HAP-1 (cell line): Measurements from ENCODE around the gene TBCE.
"Not testable (repeated sequence)": the region's sequence is repeated elsewhere in the genome, so short reads cannot be mapped to it uniquely, and the experiment has no call there.

Experiments
- DNase-seq, 2 experiments: peaks; one replicate each; pipeline ENCODE4 v3.0.0-alpha.2; 2016 to 2020; ENCODE audit warnings: low spot score in 2 of 2
- H3K27me3 ChIP-seq: fragments of 250-450 bp; sonication (Bioruptor Pico); 2 replicates; pipeline ENCODE4 v1.5.1; 2020; ENCODE audit warnings: low read depth, mild to moderate bottlenecking, moderate library complexity
- H3K36me3 ChIP-seq: fragments of 250-450 bp; sonication (Bioruptor Pico); replicated peaks from 2 replicates; pipeline ENCODE4 v1.5.1; 2020; ENCODE audit warnings: mild to moderate bottlenecking
- H3K4me1 ChIP-seq: fragments of 250-450 bp; sonication (Bioruptor Pico); 2 replicates; pipeline ENCODE4 v1.5.1; 2020; ENCODE audit warnings: mild to moderate bottlenecking
- H3K4me3 ChIP-seq: fragments of 250-450 bp; sonication (Bioruptor Pico); 2 replicates; pipeline ENCODE4 v1.5.1; 2020; ENCODE audit warnings: mild to moderate bottlenecking, moderate library complexity
- H3K9me3 ChIP-seq: fragments of 250-450 bp; sonication (Bioruptor Pico); 2 replicates; pipeline ENCODE4 v1.5.1; 2020; ENCODE audit warnings: mild to moderate bottlenecking, moderate library complexity
- in situ Hi-C: fragments of 300-500 bp; cut with MboI; formaldehyde crosslinking; loops from 3 replicates; pipeline ENCODE4 v1.14.3; 2020; ENCODE audit warnings: low sequenced_read_pairs, inconsistent platforms, mixed read lengths

Gene TBCE

DNA sequence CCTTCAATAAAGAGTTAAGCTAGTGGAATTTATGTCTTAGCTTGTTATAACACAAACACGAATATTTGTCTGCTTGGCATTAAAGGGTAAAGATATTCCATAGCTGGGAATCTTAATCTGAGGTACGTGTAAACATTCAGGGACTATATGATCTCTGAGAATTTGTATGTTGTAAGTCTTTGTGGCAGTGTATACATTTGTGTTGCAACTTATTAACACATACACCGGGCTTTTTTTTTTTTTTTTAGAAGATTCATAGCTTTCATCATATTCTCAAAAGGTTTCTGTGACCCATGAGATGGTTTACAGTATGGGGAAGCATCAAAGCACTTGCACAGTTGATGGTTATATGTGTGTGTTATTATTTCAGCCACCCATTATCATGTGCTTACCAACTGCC is 35.8 kb upstream of the TBCE start:
- H3K27me3 ChIP-seq = no peaks in the 10 kb centered on the region
- DNase-seq = no peak
- peak overlapping the region; percentile 92 for H3K4me3 ChIP-seq
- H3K36me3 ChIP-seq = peaks cover 5% of the 10 kb centered on the region
- no peaks in the 10 kb centered on the region for H3K9me3 ChIP-seq
- peaks cover 10% of the 10 kb centered on the region for H3K4me1 ChIP-seq
- in situ Hi-C loops = no loop called here

GRCh38 chr1:235336903-235337302 is 30.3 kb upstream of the TBCE start:
- Histone ChIP-seq H3K4me1 (peaks cover 16% of the 10 kb centered on the region), H3K36me3 (peaks cover 5% of the 10 kb centered on the region), H3K4me3 (no peak overlapping the region), H3K9me3 (no peaks in the 10 kb centered on the region), H3K27me3 (no peaks in the 10 kb centered on the region)
- DNase-seq = no peak
- in situ Hi-C loops = no loop called here

DNA sequence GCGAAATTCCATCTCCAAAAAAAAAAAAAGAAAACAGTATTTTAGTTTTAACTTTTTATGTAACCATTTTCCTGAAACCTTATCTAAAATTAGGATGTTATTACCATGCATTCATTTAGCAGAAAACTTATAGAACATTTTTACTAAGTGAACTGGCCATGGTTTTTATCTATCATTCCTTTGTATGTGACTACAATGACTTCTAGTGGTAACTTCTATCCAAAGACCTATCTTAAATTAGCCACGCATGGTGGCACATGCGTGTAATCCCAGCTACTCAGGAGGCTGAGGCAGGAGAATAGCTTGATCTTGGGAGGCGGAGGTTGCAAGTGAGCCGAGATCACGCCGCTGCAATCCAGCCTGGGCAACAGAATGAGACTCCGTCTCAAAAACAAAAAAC is 27.5 kb upstream of the TBCE start:
- no peak overlapping the region for H3K4me3 ChIP-seq
- peaks cover 8% of the 10 kb centered on the region for H3K36me3 ChIP-seq
- H3K4me1 ChIP-seq = peaks cover 23% of the 10 kb centered on the region
- no peaks in the 10 kb centered on the region for H3K27me3 ChIP-seq
- in situ Hi-C loops = no loop called here
- no peaks in the 10 kb centered on the region for H3K9me3 ChIP-seq
- no peak for DNase-seq

DNA sequence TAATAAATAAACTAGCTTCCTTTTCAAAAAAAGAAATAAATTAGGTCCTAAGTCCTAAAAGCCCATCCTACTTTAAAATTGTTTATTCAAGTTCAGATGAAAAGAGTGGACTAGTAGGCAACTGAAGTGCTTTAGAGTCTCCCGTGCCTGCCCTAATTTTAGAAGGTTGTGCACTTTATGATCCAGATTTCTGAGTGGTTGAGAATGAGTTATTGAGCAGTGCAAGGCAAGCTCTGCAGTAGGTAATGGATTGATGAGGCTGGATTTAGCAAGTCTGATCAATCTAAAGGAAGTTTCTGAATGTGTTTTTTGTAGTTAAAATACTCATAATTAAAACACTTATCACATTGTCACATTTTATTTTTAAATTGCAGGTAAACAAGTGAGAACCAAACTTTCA is 25.9 kb upstream of the TBCE start:
- H3K27me3 ChIP-seq = no peaks in the 10 kb centered on the region
- H3K9me3 ChIP-seq = no peaks in the 10 kb centered on the region
- no peak overlapping the region for H3K4me3 ChIP-seq
- H3K36me3 ChIP-seq = peaks cover 2% of the 10 kb centered on the region; the same call in 1 of the 2 replicates
- DNase-seq = no peak
- in situ Hi-C loops = no loop called here
- peaks cover 23% of the 10 kb centered on the region for H3K4me1 ChIP-seq

GRCh38 chr1:235342039-235342438 is 25.2 kb upstream of the TBCE start:
- H3K36me3 ChIP-seq = peaks cover 2% of the 10 kb centered on the region; the same call in 1 of the 2 replicates
- H3K4me3 ChIP-seq = no peak overlapping the region
- in situ Hi-C loops = no loop called here
- no peaks in the 10 kb centered on the region for H3K27me3 ChIP-seq
- peaks cover 23% of the 10 kb centered on the region for H3K4me1 ChIP-seq
- DNase-seq = peak; percentile 31 to 60
- H3K9me3 ChIP-seq = no peaks in the 10 kb centered on the region

DNA sequence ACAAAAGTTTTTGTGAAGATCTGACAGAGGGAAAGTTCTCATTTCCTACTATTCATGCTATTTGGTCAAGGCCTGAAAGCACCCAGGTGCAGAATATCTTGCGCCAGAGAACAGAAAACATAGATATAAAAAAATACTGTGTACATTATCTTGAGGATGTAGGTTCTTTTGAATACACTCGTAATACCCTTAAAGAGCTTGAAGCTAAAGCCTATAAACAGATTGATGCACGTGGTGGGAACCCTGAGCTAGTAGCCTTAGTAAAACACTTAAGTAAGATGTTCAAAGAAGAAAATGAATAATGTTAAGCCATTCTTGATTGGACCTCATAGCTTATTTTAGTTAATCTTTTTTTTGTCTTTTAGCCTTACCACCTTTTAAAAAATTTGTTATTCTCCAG is 24.8 kb upstream of the TBCE start:
- in situ Hi-C loops = no loop called here
- Histone ChIP-seq H3K36me3 (0 out of 2 replicates have a peak, but pooled peaks cover 2% of the 10 kb centered on the region), H3K27me3 (no peaks in the 10 kb centered on the region), H3K4me1 (peaks cover 23% of the 10 kb centered on the region), H3K9me3 (no peaks in the 10 kb centered on the region), H3K4me3 (no peak overlapping the region)
- peak; percentile 12 to 53 for DNase-seq

GRCh38 chr1:235343726-235344125 is 23.5 kb upstream of the TBCE start:
- Histone ChIP-seq H3K4me1 (peaks cover 23% of the 10 kb centered on the region), H3K9me3 (no peaks in the 10 kb centered on the region), H3K36me3 (0 out of 2 replicates have a peak, but pooled peaks cover 2% of the 10 kb centered on the region), H3K4me3 (no peak overlapping the region), H3K27me3 (no peaks in the 10 kb centered on the region)
- in situ Hi-C loops = no loop called here
- no peak for DNase-seq

GRCh38 chr1:235351441-235351840 is 15.8 kb upstream of the TBCE start:
- Histone ChIP-seq H3K4me1 (no peaks in the 10 kb centered on the region), H3K9me3 (no peaks in the 10 kb centered on the region), H3K36me3 (no peaks in the 10 kb centered on the region), H3K27me3 (no peaks in the 10 kb centered on the region), H3K4me3 (no peak overlapping the region)
- no peak for DNase-seq
- in situ Hi-C loops = no loop called here

- H3K4me1 ChIP-seq = 0 out of 2 replicates have a peak, but pooled peaks cover under 1% of the 10 kb centered on the region
- H3K27me3 ChIP-seq = no peaks in the 10 kb centered on the region
- no peaks in the 10 kb centered on the region for H3K36me3 ChIP-seq
- H3K4me3 ChIP-seq = no peak overlapping the region
- no peaks in the 10 kb centered on the region for H3K9me3 ChIP-seq
- in situ Hi-C loops = no loop called here
- no peak for DNase-seq
Measured at GRCh38 chr1:235351898-235352297, 15.3 kb upstream of the TBCE start.

DNA sequence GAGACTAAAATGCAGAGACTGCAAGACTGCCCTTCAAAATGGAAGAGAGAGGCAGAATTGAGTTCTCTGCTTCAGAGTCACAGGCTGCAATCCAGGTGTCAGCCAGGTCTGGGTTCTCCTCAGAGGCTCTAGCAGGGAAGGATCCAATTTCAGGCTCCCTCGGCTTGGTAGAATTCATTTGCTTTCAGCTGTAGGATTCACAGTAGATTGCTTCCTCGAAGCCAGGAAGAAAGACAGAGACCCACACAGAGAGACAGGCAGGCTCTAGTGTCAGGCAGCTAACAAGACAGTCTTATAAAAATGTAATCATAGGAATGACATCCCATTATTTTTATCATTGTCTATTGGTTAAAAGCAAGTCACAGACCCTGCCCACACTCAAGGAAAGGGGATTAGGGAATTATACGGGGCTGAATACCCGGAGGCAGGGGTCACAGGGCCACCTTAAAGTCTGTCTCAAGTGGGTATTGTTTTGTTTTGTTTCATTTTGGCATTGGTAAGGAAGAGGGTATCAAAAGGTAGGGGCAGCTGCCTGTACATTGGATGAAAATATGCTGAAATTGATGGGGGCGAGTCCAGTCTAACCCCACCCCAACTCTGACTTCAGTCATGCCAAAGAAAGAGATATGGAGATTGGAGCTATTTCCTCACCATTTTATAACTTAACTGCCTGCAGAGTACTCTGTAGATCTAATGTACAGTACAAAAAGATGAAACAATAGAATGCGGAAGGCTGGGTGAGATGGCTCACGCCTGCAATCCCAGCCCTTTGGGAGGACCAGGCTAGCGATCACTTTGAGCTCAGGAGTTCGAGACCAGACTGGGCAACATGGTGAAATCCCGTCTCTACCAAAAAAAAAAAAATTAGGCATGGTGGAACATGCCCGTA is 9.5 kb upstream of the TBCE start:
- peak; percentile 31 to 36 for DNase-seq
- H3K36me3 ChIP-seq = no peaks in the 10 kb centered on the region
- H3K9me3 ChIP-seq = no peaks in the 10 kb centered on the region
- no peaks in the 10 kb centered on the region for H3K27me3 ChIP-seq
- peaks cover 12% of the 10 kb centered on the region for H3K4me1 ChIP-seq
- H3K4me3 ChIP-seq = no peak overlapping the region
- in situ Hi-C loops = no loop called here

GRCh38 chr1:235358899-235359298 is 8.3 kb upstream of the TBCE start:
- in situ Hi-C loops = no loop called here
- peaks cover 12% of the 10 kb centered on the region for H3K4me1 ChIP-seq
- no peak for DNase-seq
- no peak overlapping the region for H3K4me3 ChIP-seq
- H3K27me3 ChIP-seq = no peaks in the 10 kb centered on the region
- no peaks in the 10 kb centered on the region for H3K36me3 ChIP-seq
- no peaks in the 10 kb centered on the region for H3K9me3 ChIP-seq

- DNase-seq, H3K4me3 ChIP-seq, H3K9me3 ChIP-seq, in situ Hi-C loops, H3K36me3 ChIP-seq, H3K4me1 ChIP-seq, H3K27me3 ChIP-seq: not testable (repeated sequence)
Measured at GRCh38 chr1:235364189-235364588, 3.0 kb upstream of the TBCE start.

DNA sequence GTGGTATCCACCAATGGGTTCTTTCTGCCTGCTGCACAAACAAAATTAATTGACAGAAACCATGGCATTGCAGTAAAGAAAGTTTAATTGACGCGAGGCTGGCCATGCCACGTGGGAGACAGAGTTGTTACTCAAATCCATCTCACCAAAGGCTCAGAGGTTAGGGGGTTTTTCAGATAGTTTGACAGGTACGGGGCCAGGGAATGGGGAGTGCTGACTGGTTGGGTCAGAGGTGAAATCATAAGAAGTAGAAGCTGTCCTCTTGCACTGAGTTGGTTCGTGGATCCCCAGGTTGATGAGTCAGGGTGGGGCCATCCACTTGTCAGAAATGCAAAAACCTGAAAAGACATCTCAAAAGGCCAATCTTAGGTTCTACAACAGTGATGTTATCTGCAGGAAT is 941 bp upstream of the TBCE start:
- H3K4me3 ChIP-seq = no peak overlapping the region
- peaks cover 5% of the 10 kb centered on the region for H3K4me1 ChIP-seq
- H3K36me3 ChIP-seq = no peaks in the 10 kb centered on the region
- no peaks in the 10 kb centered on the region; the same call in 1 of the 2 replicates for H3K27me3 ChIP-seq
- H3K9me3 ChIP-seq = no peaks in the 10 kb centered on the region
- in situ Hi-C loops = no loop called here
- no peak for DNase-seq

GRCh38 chr1:235368428-235368827 is 1.2 kb downstream of the TBCE start:
- in situ Hi-C loops = no loop called here
- no peaks in the 10 kb centered on the region; the same call in 1 of the 2 replicates for H3K27me3 ChIP-seq
- H3K4me1 ChIP-seq = peaks cover 5% of the 10 kb centered on the region
- H3K9me3 ChIP-seq = no peaks in the 10 kb centered on the region
- H3K4me3 ChIP-seq = peak overlapping the region; percentile 89; the same call in 1 of the 2 replicates
- no peak for DNase-seq
- no peaks in the 10 kb centered on the region for H3K36me3 ChIP-seq
